ENCODE measurements around the gene WDR76. TPM values are rescaled to one million over a fixed set of nuclear protein-coding genes. Genes with fewer than 3 reads are reported as not detected.

WDR76 gene
- total RNA-seq, 1 donor from 2014 or later: 11.7 TPM

DNA sequence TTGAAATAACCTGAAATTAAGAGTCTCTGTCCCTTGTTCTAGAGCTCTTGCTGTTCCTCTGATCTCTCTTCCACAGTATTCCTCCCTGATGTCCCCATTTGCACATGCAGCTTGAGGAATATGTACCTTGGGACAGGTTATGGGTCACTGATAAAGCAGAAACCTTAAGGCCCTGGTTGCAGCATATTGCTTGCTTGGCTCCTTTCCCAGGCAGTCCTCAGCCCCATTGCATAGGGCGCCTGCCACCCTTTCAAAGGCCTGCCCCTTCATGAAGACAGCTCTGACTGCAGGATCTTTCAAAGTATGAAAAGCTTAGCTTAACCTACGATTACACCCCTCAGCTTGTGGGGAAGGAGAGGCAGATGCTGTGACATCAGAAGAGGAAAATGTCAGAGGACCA lies 51.6 kb downstream of the WDR76 start:
- DNase-seq: no peak

GRCh38 chr15:43879386-43880355 lies 52.9 kb downstream of the WDR76 start:
- DNase-seq: no peak

GRCh38 chr15:43880406-43881194 lies 53.8 kb downstream of the WDR76 start:
- no peak for DNase-seq

GRCh38 chr15:43881245-43881644 lies 54.4 kb downstream of the WDR76 start:
- no peak for DNase-seq

DNA sequence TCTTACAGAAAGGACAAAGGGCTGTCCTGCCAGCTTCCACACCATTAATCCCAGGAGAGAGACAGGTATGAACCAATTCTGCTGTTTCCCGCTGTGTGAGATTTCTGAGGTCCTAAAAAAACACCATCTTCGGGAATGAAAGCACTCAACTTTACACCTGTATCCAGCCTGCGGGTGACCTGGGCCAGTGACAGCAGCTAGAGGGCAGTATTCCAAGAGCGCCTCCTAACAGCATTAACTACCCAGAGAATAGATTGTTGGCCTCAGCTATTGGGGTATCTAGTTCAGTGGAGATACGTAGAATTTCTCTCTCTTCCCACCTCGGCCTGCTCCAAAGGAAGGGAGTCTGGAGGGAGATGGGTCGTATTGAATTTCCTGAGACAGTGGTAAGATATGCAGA lies 55.1 kb downstream of the WDR76 start:
- DNase-seq: no peak

DNA sequence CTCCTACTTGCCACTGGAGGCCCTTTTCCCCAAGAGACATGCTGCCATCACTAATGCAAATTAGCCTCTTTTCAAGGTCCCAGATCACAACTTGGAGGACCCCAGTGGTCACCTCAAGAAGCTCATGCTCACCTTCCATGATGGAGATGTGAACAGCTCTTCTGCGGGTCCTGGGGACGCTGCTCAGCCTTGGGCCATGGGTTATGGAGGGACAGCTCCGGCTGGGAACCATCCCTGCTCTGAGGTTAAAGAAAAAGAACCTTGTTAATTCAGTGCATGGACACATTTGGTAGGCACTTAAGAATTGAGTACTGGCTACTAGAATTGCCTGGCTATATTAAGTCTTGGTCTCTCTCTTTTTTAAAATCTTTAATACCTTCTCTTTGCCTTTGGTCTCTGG lies 56.8 kb downstream of the WDR76 start:
- DNase-seq: no peak

GRCh38 chr15:43886558-43886957 lies 59.8 kb downstream of the WDR76 start:
- DNase-seq: no peak

GRCh38 chr15:43887901-43888300 lies 61.1 kb downstream of the WDR76 start:
- no peak for DNase-seq

GRCh38 chr15:43889042-43889441 lies 62.2 kb downstream of the WDR76 start:
- no peak for DNase-seq

- DNase-seq: peak; percentile 16
Measured at GRCh38 chr15:43893956-43894355, 67.2 kb downstream of the WDR76 start.

GRCh38 chr15:43895586-43895985 lies 68.8 kb downstream of the WDR76 start:
- no peak for DNase-seq

GRCh38 chr15:43896543-43896942 lies 69.7 kb downstream of the WDR76 start:
- DNase-seq: no peak

DNA sequence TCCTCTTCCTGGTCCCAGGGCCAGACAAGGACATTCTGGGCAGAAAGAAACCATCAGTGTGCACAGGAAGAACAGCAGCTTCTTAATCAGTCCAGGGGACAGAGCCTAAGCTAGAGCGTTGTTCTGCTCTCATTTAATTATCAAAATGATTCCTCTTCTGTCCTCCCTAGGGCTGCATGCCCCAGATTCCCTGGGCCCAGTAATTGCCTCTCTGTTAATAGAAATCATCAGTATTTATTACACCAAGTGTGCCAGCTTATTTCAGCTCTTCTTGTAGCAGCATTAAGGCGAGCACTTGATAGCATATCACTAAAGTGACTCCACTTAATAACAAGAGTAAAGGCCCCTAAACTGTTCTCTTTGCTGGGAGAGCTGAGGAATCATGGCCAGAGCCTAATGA lies 72.1 kb downstream of the WDR76 start:
- no peak for DNase-seq

GRCh38 chr15:43899928-43900327 lies 73.1 kb downstream of the WDR76 start:
- no peak for DNase-seq

GRCh38 chr15:43900996-43901395 lies 74.2 kb downstream of the WDR76 start:
- DNase-seq: no peak

- DNase-seq: no peak
Measured at GRCh38 chr15:43901495-43901894, 74.7 kb downstream of the WDR76 start.

DNA sequence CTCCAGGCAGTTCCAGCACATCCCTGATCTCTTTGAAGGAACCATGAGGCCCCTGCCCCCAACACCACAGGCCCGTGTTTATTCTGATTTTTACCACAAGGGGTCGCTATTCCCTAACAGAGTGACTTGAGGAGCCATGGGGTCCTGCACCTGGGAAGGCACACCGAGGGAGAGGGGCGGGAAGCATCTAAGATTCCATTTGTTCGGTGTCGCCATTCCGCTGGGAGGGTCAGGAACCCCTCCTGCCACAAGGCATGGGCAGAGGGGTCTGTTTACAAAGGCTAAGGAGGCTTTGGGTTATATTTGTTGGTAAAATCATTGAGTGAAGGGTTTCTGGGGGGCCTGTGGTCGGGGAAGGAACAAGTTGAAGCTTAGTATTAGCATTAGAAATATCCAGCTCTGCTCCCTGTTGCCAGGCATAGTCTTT lies 77.1 kb downstream of the WDR76 start:
- peak; percentile 81 for DNase-seq

- no peak for DNase-seq
Measured at GRCh38 chr15:43905755-43906154, 79.0 kb downstream of the WDR76 start.

- no peak for DNase-seq
Measured at GRCh38 chr15:43908516-43909050, 81.8 kb downstream of the WDR76 start.

DNA sequence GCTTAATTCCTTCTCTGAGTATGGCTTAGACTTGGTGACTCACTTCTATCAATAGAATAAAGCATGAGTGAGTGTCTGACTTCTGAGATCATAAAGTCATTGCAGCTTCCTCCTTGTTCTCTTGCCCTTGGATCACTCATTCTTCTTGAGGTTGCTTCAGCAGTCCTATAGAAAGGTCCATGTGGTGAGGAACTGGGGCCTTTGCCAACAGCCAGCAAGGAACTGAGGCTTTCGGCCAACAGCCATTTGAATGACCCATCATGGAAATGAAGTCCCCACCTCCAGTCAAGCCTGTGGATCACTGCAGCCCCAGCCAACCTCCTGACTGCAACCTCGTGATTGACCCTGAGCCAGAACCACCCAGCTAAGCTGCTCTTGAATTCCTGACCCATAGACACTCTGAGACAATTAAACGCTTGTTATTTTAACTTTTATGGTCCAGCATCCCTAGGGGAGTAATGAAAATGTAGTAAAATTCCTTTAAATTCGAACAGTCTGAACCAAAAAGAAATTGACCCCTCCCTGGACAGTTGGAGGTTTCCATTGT lies 84.5 kb downstream of the WDR76 start:
- no peak for DNase-seq

DNA sequence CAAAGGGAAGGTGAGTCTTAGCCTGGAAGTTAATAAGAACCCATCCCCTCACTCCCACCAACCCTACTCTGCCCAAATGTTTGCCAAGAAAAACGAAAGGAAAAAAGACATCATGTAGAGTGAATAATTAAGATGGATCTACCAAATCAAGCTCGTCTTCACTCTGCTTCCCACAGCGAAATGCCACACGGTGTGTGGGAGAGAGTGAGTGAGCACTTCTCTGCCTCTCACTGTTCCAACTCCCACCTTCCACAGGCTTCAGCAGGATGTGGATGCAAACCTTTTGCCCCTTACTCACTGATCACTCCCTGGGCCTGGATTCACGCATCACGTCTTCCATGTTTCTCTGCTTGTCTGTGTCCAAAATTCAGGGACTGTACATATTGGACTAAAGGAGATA lies 85.4 kb downstream of the WDR76 start:
- no peak for DNase-seq

- DNase-seq: no peak
Measured at GRCh38 chr15:43913026-43913780, 86.4 kb downstream of the WDR76 start.
